ENCODE data around the gene TNNI2.

TNNI2 gene

GRCh38 chr11:1827095-1827813, 11.5 kb upstream of the TNNI2 start:
- TF ChIP-seq FOXP2 (optimal IDR thresholded peaks at IDR 0.05; ENCODE audit: borderline replicate concordance, extremely low read depth, extremely low read length, insufficient read depth), result no peak
- TF ChIP-seq TAF1 (IDR thresholded peaks at IDR 0.05; ENCODE audit: borderline replicate concordance, insufficient read depth, low read length), result no peak
- TF ChIP-seq POLR2AphosphoS5 (IDR thresholded peaks at IDR 0.05; ENCODE audit: low read depth, low read length), result no peak
- no peak for TF ChIP-seq SIN3A (IDR thresholded peaks at IDR 0.05; ENCODE audit: borderline replicate concordance, insufficient read depth, low read length)
- no peak for TF ChIP-seq REST (IDR thresholded peaks at IDR 0.05; ENCODE audit: insufficient read depth in 1 of 2, low read depth in 2 of 2, low read length in 2 of 2)

DNA sequence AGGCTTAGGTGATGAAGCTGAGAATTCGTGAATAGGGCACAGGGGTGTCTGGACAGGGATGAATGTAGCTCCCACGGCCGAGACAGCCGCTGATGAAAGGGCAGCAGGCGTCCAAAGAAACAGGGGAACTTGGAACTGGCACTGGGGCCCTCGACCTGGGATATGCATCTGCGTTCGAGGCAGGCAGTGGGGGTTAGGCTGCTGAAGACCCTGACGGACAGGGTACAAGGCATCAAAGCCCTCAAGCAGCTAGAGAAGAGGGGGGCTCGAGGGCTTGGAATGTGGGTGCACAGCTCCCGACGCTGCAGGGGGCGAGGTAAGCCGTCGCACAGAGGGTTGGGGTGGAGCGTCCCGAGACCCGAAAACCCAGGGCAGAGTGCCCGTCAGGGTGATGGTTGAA, 10.8 kb upstream of the TNNI2 start:
- TF ChIP-seq TAF1 (IDR thresholded peaks at IDR 0.05; ENCODE audit: borderline replicate concordance, insufficient read depth, low read length) (no peak), POLR2AphosphoS5 (IDR thresholded peaks at IDR 0.05; ENCODE audit: low read depth, low read length) (no peak), REST (IDR thresholded peaks at IDR 0.05; ENCODE audit: insufficient read depth in 1 of 2, low read depth in 2 of 2, low read length in 2 of 2) (no peak), FOXP2 (optimal IDR thresholded peaks at IDR 0.05; ENCODE audit: borderline replicate concordance, extremely low read depth, extremely low read length, insufficient read depth) (no peak), SIN3A (IDR thresholded peaks at IDR 0.05; ENCODE audit: borderline replicate concordance, insufficient read depth, low read length) (no peak)

- no peak for TF ChIP-seq FOXP2 (optimal IDR thresholded peaks at IDR 0.05; ENCODE audit: borderline replicate concordance, extremely low read depth, extremely low read length, insufficient read depth)
- TF ChIP-seq TAF1 (IDR thresholded peaks at IDR 0.05; ENCODE audit: borderline replicate concordance, insufficient read depth, low read length), result no peak
- TF ChIP-seq SIN3A (IDR thresholded peaks at IDR 0.05; ENCODE audit: borderline replicate concordance, insufficient read depth, low read length), result no peak
- no peak for TF ChIP-seq REST (IDR thresholded peaks at IDR 0.05; ENCODE audit: insufficient read depth in 1 of 2, low read depth in 2 of 2, low read length in 2 of 2)
- no peak for TF ChIP-seq POLR2AphosphoS5 (IDR thresholded peaks at IDR 0.05; ENCODE audit: low read depth, low read length)
These were observed 10.2 kb upstream of the TNNI2 start for GRCh38 chr11:1828542-1828941.

DNA sequence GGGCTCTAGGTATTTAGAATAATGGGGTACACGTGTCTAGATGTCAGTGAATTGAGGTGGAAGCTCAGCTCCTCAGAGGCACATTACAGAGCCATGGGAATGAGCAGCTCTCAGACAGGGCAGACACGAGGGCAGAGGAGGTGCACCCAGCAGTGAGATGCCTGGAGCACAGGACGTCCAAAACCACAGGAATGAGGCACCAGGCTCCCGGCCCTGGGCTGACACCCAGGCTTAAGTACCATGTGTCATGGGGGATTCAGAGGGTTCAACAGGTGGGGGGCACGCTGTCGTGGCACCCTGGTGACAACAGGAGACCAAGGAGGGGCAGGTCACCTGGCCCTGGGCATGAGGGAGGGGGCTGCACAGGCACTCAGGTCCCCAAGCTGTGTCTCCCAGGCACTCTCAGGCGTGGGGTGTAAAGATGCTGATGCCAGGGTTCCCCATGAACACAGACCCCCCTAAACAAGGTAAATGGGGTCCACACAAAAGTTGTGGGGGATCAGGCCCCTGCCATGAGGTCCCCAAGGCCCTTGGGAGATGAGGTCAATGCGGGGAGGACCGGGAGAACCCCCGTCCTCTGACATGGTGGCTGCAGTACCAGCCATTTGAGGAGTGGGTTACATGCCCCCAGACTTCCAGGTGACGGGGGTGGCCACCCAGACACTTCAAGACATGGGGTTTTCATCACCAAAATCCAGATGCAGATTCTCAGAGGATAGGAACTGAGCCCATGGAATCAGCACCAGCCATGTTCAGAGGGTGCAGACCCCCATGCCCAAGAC, 9.6 kb upstream of the TNNI2 start:
- TF ChIP-seq TAF1 (IDR thresholded peaks at IDR 0.05; ENCODE audit: borderline replicate concordance, insufficient read depth, low read length), result no peak
- TF ChIP-seq FOXP2 (optimal IDR thresholded peaks at IDR 0.05; ENCODE audit: borderline replicate concordance, extremely low read depth, extremely low read length, insufficient read depth), result no peak
- TF ChIP-seq SIN3A (IDR thresholded peaks at IDR 0.05; ENCODE audit: borderline replicate concordance, insufficient read depth, low read length), result no peak
- TF ChIP-seq POLR2AphosphoS5 (IDR thresholded peaks at IDR 0.05; ENCODE audit: low read depth, low read length), result no peak
- no peak for TF ChIP-seq REST (IDR thresholded peaks at IDR 0.05; ENCODE audit: insufficient read depth in 1 of 2, low read depth in 2 of 2, low read length in 2 of 2)

All from PFSK-1 (cell line).